Chondrocyte (in vitro differentiated cells): ENCODE data around the gene AIRE. TPM values are rescaled to one million over a fixed set of nuclear protein-coding genes. Genes with fewer than 3 reads are reported as not detected.
"Not testable (repeated sequence)": the region's sequence is repeated elsewhere in the genome, so short reads cannot be mapped to it uniquely, and the experiment has no call there.

ENCODE experiments used
- DNase-seq: peaks from one replicate; pipeline ENCODE4 v3.0.0; 2021; ENCODE audit warnings: mixed read lengths, low spot score
- H3K27ac Mint-ChIP-seq: one replicate; pipeline ENCODE4 v1.8.0; 2021; ENCODE audit warnings: mild to moderate bottlenecking, moderate library complexity, mixed read lengths; ENCODE audit not compliant: unreplicated experiment
- H3K27me3 Mint-ChIP-seq: 2 replicates; pipeline ENCODE4 v1.8.0; 2021; ENCODE audit warnings: low read depth, mixed read lengths
- H3K36me3 Mint-ChIP-seq: 2 replicates; pipeline ENCODE4 v1.8.0; 2021; ENCODE audit warnings: low read depth, mixed read lengths
- H3K4me1 Mint-ChIP-seq: 2 replicates; pipeline ENCODE4 v1.8.0; 2021; ENCODE audit warnings: low read depth, mild to moderate bottlenecking, mixed read lengths
- H3K4me3 Mint-ChIP-seq: one replicate; pipeline ENCODE4 v1.8.0; 2021; ENCODE audit warnings: mild to moderate bottlenecking, moderate library complexity, mixed read lengths; ENCODE audit not compliant: unreplicated experiment
- H3K9me3 Mint-ChIP-seq: 2 replicates; pipeline ENCODE4 v1.8.0; 2021; ENCODE audit warnings: low read depth, mixed read lengths
- CTCF ChIP-seq: fragments of 200-600 bp; sonication (generic); IDR thresholded peaks from 2 replicates; pipeline ENCODE4 v1.5.0; 2021; ENCODE audit warnings: antibody characterized with exemption, mild to moderate bottlenecking, moderate library complexity
- total RNA-seq: library from RNA; stranded (reverse); gene quantifications from 3 replicates; pipeline ENCODE4 v1.2.1, GENCODE V29; 2021

Gene AIRE
- total RNA-seq, 1 donor from 2014 or later: not detected

- H3K36me3 Mint-ChIP-seq, H3K9me3 Mint-ChIP-seq, H3K4me3 Mint-ChIP-seq, H3K27ac Mint-ChIP-seq, H3K27me3 Mint-ChIP-seq, DNase-seq: not testable (repeated sequence)
- peak; percentile 38 for TF ChIP-seq CTCF
- H3K4me1 Mint-ChIP-seq: peaks cover 38% of the 10 kb centered on the region
Observed at GRCh38 chr21:44302573-44303401, 17.1 kb downstream of the AIRE start.

GRCh38 chr21:44303490-44303981 is 17.9 kb downstream of the AIRE start:
- no peak overlapping the region for H3K27ac Mint-ChIP-seq
- peaks cover 36% of the 10 kb centered on the region for H3K4me1 Mint-ChIP-seq
- no peak for DNase-seq
- TF ChIP-seq CTCF: no peak
- no peak overlapping the region for H3K4me3 Mint-ChIP-seq
- no peaks in the 10 kb centered on the region for H3K9me3 Mint-ChIP-seq
- H3K27me3 Mint-ChIP-seq: no peaks in the 10 kb centered on the region
- peaks cover 5% of the 10 kb centered on the region for H3K36me3 Mint-ChIP-seq

GRCh38 chr21:44304011-44304616 is 18.4 kb downstream of the AIRE start:
- Mint-ChIP-seq H3K4me3 (no peak overlapping the region), H3K36me3 (peaks cover 5% of the 10 kb centered on the region), H3K27ac (no peak overlapping the region), H3K9me3 (no peaks in the 10 kb centered on the region), H3K27me3 (no peaks in the 10 kb centered on the region), H3K4me1 (peaks cover 35% of the 10 kb centered on the region)
- no peak for TF ChIP-seq CTCF
- DNase-seq: no peak

- H3K36me3 Mint-ChIP-seq: peaks cover 5% of the 10 kb centered on the region
- H3K27ac Mint-ChIP-seq: peak overlapping the region; percentile 49
- no peak overlapping the region for H3K4me3 Mint-ChIP-seq
- no peaks in the 10 kb centered on the region for H3K27me3 Mint-ChIP-seq
- TF ChIP-seq CTCF: peak; percentile 80
- H3K9me3 Mint-ChIP-seq: no peaks in the 10 kb centered on the region
- peaks cover 31% of the 10 kb centered on the region for H3K4me1 Mint-ChIP-seq
- no peak for DNase-seq
Observed at GRCh38 chr21:44304877-44305293, 19.2 kb downstream of the AIRE start.

GRCh38 chr21:44305691-44306090 is 20.0 kb downstream of the AIRE start:
- DNase-seq: no peak
- peaks cover 31% of the 10 kb centered on the region for H3K4me1 Mint-ChIP-seq
- no peak overlapping the region for H3K4me3 Mint-ChIP-seq
- TF ChIP-seq CTCF: no peak
- peaks cover 5% of the 10 kb centered on the region for H3K36me3 Mint-ChIP-seq
- H3K27ac Mint-ChIP-seq: no peak overlapping the region
- no peaks in the 10 kb centered on the region for H3K27me3 Mint-ChIP-seq
- no peaks in the 10 kb centered on the region for H3K9me3 Mint-ChIP-seq
